GM19025 (cell line): ENCODE results near the gene USP40.

Experiments
- ATAC-seq: cut with Tn5 transposase; IDR thresholded peaks from one replicate; pipeline ENCODE4 v1.9.1; 2021; ENCODE audit warnings: mild to moderate bottlenecking, low read depth, moderate library complexity; ENCODE audit not compliant: unreplicated experiment

Gene USP40

DNA sequence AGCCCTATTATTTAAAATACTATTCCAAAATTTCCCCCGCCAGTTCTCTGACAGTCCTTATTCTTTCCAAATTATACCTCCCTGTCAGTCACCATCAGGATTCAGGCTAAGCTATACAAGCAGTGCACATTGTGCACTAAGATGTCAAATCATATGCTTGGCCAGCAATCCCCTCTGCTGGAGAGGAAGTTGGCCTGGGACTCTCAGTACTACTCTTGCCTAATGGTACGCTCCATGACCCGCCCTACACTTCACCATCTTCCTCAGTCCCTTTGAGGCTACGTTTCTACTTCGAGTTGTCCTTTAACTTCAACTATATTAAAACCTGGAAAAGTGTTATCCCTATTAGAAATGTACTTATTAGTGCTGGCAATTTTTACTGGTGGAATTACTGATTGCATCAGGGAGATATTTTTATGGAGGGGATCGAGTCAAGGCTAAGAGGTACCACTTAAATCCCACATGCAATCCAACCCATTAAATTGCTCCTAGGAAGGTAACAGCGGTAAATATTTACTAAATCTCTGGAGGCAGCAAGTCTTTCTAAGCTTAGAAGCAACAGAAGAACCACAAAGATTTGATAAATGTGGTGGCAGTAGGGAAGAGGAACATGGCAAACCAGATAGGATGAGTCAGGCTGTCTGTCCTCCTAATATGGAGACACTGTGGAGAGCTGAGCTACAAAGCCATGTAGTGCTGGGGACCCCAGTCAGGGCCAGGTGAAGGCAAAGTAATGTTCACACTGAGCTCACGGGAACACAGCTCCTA, 2.7 kb downstream of the USP40 start:
- ATAC-seq: no peak

DNA sequence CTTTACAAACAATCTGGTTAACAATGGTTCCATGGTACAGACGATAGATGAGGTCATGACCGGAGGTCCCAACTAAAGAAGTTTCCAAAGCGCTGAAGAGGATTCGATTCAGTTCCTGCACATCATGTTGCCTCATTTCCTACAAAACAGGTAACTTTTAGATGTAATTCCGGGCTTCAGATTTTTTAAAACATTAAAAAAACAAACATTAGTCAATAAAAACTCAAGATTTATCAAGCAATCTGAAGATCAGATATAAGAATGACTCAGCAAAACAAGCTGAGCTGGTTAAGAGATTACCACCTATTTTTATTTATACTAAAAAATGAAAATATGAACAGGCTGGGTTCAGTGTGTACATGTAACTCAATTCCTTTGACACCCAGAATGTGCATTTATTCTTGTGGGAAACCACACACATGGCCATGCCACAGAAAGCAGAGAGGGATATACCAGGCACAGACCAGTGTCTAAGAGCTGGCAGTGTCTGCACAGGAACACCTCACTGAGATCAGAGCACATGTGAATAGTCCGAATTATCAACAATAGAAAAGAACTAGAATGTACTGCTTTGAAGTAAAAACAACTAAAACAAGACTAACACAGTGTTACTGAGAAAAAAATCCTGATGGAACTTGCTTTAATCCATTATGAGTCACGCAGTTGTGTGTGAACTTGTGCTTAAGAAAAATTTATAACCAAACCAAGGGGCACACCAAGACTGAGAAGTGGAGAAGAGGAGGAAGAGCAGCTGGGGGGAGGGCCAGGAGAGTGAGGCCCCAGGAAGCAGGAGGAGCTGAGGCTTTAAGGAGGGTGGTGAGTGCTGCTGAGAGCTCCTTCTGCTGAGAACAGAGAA, 9.5 kb downstream of the USP40 start:
- no peak for ATAC-seq

DNA sequence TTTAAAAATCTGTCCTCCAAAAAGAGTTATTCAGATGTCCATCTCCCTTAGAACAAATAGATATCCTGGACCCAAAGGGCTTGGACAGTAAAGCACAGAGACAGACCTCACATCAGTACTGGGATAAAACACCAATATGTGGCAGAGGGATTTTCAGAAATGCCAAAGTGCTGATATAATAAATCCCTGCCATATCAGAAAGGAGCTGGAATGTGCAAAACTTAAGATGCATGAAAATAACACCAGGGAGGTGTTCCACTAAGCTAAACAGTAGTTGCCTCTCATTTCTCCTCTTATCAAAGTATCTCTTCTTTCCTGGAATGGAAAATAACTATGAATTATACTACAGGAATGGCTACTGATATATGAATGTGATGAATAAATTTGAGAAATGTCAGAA, 13.2 kb downstream of the USP40 start:
- ATAC-seq: no peak

DNA sequence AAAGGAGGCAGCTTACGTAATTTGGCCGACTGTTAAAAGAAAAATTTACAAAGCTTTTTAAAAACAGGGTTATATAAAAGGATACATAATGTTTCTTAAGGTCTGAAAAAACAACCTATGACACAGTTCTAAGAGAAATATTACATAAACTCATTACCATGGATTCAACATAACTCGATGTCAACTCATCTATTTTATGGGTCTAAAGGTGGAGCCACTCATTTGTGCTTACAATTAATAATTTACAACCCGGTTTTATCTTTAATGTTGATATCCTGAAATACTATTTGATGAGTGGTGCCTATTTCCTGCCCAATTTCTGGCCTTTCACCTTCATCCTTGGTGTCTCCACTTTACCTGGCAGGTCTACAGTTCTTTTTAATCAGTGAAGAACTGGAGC, 15.1 kb downstream of the USP40 start:
- no peak for ATAC-seq

- ATAC-seq: no peak
Measured at GRCh38 chr2:233546774-233547173, 19.8 kb downstream of the USP40 start.

- ATAC-seq: no peak
Measured at GRCh38 chr2:233546101-233546500, 20.5 kb downstream of the USP40 start.

GRCh38 chr2:233544200-233544610, 22.4 kb downstream of the USP40 start:
- ATAC-seq: no peak

DNA sequence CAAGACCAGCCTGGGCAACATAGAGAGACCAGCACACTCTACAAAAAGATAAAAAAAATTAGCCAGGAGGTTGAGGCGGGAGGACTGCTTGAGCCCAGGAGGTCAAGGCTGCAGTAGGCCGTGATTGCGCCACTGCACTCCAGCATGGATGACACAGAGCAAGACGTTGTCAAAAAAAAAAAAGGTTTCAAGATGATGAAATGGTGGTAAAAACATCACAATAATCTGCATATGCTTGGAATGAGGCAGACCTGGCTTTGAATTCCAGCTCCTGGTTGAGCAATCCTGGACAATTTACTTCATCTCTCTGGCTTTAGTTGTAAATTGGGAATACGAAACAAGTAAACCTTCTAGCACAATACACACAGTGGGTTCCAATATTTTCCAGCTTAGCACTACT, 24.1 kb downstream of the USP40 start:
- no peak for ATAC-seq

- ATAC-seq: no peak
Measured at GRCh38 chr2:233538741-233539140, 27.8 kb downstream of the USP40 start.

GRCh38 chr2:233535271-233535670, 31.3 kb downstream of the USP40 start:
- ATAC-seq: no peak

- no peak for ATAC-seq
Measured at GRCh38 chr2:233532971-233533370, 33.6 kb downstream of the USP40 start.

DNA sequence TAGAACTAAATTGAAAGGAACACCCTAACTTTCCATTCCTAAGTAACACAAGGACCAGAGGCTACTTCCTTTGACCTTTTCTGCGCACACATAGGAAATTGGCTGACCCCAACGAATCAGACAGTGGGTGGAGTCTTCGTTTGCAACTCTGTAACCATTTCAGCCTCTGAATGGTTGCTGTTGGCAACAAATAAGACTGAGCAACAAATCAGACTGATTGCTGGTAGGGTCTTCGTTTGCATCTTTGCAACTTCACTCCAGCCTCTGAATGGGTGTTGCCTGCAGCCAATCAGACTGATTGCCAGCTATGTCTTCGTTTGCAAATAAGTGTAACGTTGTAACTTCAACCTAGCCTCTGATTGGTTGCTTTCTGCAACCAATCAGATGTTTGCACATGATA, 34.6 kb downstream of the USP40 start:
- no peak for ATAC-seq

GRCh38 chr2:233530381-233530780, 36.2 kb downstream of the USP40 start:
- ATAC-seq: no peak

DNA sequence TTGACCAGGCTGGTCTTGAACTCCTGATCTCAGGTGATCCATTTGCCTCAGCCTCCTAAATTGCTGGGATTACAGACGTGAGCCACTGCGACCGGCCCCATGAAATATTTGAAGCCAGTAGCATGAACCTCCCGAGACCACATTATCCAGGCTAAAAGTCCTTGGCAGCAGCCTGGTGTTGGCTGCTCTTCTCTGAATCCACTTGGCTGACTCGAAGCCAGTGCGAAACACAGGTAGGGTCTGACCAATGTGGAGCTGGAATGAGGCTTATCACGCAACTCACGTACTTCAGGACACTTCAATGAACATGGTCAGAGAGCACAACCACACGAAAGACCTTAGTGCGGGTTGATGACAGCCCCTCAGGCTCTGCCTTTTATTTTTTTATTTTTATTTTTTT, 38.4 kb downstream of the USP40 start:
- no peak for ATAC-seq

DNA sequence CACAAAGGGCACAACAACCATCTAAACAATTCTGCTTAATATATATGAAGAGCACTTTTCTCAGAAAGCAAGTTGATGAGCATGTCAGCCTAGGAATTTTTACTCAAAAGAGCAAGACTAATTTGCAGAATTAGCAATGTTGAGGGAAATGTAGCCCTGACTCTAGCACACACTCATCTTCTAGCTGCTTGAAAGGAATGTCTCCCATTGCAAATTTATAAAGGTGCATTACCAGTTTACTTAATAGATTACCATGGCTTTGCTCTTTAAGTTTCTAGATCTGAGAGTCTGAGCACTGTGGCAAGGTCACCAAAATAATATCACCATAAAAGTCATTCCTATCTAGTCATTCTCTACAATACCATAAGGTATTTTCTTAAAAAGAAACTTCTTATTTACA, 40.8 kb downstream of the USP40 start:
- ATAC-seq: no peak

- ATAC-seq: peak; percentile 83
Measured at GRCh38 chr2:233519787-233520611, 46.6 kb downstream of the USP40 start.

DNA sequence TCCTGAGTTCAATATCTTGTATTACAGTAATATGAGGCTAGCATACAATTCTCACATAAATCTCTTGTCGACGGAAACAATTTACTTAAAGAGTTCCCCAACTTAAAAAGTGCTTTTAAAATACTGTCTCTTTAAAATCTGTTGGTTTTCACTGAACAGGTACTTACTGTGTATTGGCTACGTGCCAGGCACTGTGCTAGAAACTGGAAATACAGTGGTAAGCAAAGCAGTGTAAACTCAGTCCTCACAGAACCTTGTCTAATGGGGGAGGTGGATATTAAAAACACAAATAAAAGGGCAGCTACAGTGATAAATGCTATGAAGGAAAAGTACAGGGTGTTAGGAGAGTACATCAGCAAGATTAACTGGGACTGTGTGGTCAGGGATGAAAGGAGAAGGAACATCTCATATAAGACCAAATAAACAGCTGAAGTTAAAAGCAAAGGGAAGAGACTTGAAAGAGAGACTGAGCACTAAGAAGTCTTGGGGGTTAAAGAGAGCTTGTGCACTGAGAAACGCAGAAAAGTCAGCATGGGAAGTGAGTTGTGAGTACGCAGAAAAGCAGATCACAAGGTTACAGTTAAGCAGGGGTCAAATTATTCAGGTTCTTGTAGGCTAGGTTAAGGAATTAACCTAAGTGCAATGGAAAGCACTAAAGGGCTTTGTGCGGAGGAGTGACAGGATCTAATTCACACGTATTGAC, 52.5 kb downstream of the USP40 start:
- peak; percentile 49 for ATAC-seq

- no peak for ATAC-seq
Measured at GRCh38 chr2:233503947-233504637, 62.5 kb downstream of the USP40 start.

GRCh38 chr2:233503481-233503880, 63.1 kb downstream of the USP40 start:
- no peak for ATAC-seq
